ENCODE data around the gene BRPF1. TPM values are rescaled to one million over a fixed set of nuclear protein-coding genes. Genes with fewer than 3 reads are reported as not detected.

Gene BRPF1
- polyA plus RNA-seq (2011; rRNA removed), result 5.7 and 8.3 TPM in 2 replicates
- 16.4 and 19.5 TPM in 2 replicates for polyA minus RNA-seq (2011; rRNA and poly(A)+ RNA removed)

- Histone ChIP-seq H3K27me3 (ENCODE audit: control insufficient read depth, insufficient read depth, low read length) (no peaks in the 10 kb centered on the region), H3K27ac (ENCODE audit: low read depth, low read length) (peak within 1 kb of the TSS; percentile 99), H3K9me3 (ENCODE audit: control insufficient read depth, insufficient read depth, low read length) (no peaks in the 10 kb centered on the region; the same call in 1 of the 2 replicates), H3K4me3 (ENCODE audit: low read depth, low read length) (peak within 1 kb of the TSS; percentile 92)
- POLR2A ChIA-PET, result interaction anchor here (0.6 to 2.0 kb wide), 5 partner anchors 13 to 348 kb away, joined by 3 to 14 read pairs (median 3); partner anchors contain the start of genes ARPC4, OGG1 and TADA3
- DNase-seq (ENCODE audit: low read depth, low spot score), result peak; percentile 99
- CTCF ChIA-PET, result interaction anchor here (0.7 to 2.3 kb wide), 3 partner anchors 16 to 228 kb away, joined by 3 to 10 read pairs (median 7); partner anchors contain the start of gene TADA3
- TF ChIP-seq CTCF (IDR thresholded peaks at IDR 0.05; ENCODE audit: low read depth, low read length), result no peak
These were observed at the start of gene BRPF1 for GRCh38 chr3:9731206-9732079. TSS of gene BRPF1 (plus strand) at chr3:9731735. CDS start at chr3:9734141, 2,406 bp downstream.

- no peak for DNase-seq (ENCODE audit: low read depth, low spot score)
- TF ChIP-seq CTCF (IDR thresholded peaks at IDR 0.05; ENCODE audit: low read depth, low read length), result no peak
- Histone ChIP-seq H3K27ac (ENCODE audit: low read depth, low read length) (no peak overlapping the region), H3K27me3 (ENCODE audit: control insufficient read depth, insufficient read depth, low read length) (no peaks in the 10 kb centered on the region), H3K9me3 (ENCODE audit: control insufficient read depth, insufficient read depth, low read length) (no peaks in the 10 kb centered on the region; the same call in 1 of the 2 replicates), H3K4me3 (ENCODE audit: low read depth, low read length) (no peak overlapping the region)
- POLR2A ChIA-PET, result no interaction called here
- CTCF ChIA-PET, result no interaction called here
These were observed 49.4 kb upstream of the BRPF1 start for GRCh38 chr3:9682096-9682495.

- TF ChIP-seq CTCF (IDR thresholded peaks at IDR 0.05; ENCODE audit: low read depth, low read length), result no peak
- H3K9me3 ChIP-seq (ENCODE audit: control insufficient read depth, insufficient read depth, low read length), result no peaks in the 10 kb centered on the region; the same call in 1 of the 2 replicates
These were observed 48.1 kb upstream of the BRPF1 start for GRCh38 chr3:9683426-9683825.

GRCh38 chr3:9685216-9686049 is 46.1 kb upstream of the BRPF1 start:
- H3K9me3 ChIP-seq (ENCODE audit: control insufficient read depth, insufficient read depth, low read length), result no peaks in the 10 kb centered on the region; the same call in 1 of the 2 replicates
- ChIA-PET POLR2A (no interaction called here), CTCF (no interaction called here)
- H3K27ac ChIP-seq (ENCODE audit: low read depth, low read length), result no peak overlapping the region
- no peak for TF ChIP-seq CTCF (IDR thresholded peaks at IDR 0.05; ENCODE audit: low read depth, low read length)
- H3K27me3 ChIP-seq (ENCODE audit: control insufficient read depth, insufficient read depth, low read length), result no peaks in the 10 kb centered on the region
- DNase-seq (ENCODE audit: low read depth, low spot score), result no peak
- no peak overlapping the region for H3K4me3 ChIP-seq (ENCODE audit: low read depth, low read length)

More at GRCh38 chr3:9683426-9683825, 48.1 kb upstream of the BRPF1 start:
- DNase-seq (ENCODE audit: low read depth, low spot score), result no peak
- CTCF ChIA-PET, result no interaction called here
- POLR2A ChIA-PET, result no interaction called here
- no peaks in the 10 kb centered on the region for H3K27me3 ChIP-seq (ENCODE audit: control insufficient read depth, insufficient read depth, low read length)
- H3K4me3 ChIP-seq (ENCODE audit: low read depth, low read length), result no peak overlapping the region
- H3K27ac ChIP-seq (ENCODE audit: low read depth, low read length), result no peak overlapping the region

All from AG04450 (cell line).